ENCODE results near the gene PRRC2B.
"Not testable (repeated sequence)": the region's sequence is repeated elsewhere in the genome, so short reads cannot be mapped to it uniquely, and the experiment has no call there.

PRRC2B gene

GRCh38 chr9:131441441-131441840 is 47.6 kb downstream of the PRRC2B start:
- no peak for FAIRE-seq
- DNase-seq (ENCODE audit: insufficient read length, low spot score), result no peak
- no peak for TF ChIP-seq POLR2A (IDR thresholded peaks at IDR 0.05; ENCODE audit: low read depth, low read length)
- TF ChIP-seq POLR2AphosphoS5 (IDR thresholded peaks at IDR 0.05; ENCODE audit: low read depth, low read length), result no peak
- no peak for TF ChIP-seq POU2F2 (IDR thresholded peaks at IDR 0.05; ENCODE audit: low read depth, low read length)
- no peak for TF ChIP-seq TAF1 (IDR thresholded peaks at IDR 0.05; ENCODE audit: low read depth, low read length)
- peak; percentile 79 for TF ChIP-seq SPI1 (IDR thresholded peaks at IDR 0.05; ENCODE audit: low read depth, low read length)

DNA sequence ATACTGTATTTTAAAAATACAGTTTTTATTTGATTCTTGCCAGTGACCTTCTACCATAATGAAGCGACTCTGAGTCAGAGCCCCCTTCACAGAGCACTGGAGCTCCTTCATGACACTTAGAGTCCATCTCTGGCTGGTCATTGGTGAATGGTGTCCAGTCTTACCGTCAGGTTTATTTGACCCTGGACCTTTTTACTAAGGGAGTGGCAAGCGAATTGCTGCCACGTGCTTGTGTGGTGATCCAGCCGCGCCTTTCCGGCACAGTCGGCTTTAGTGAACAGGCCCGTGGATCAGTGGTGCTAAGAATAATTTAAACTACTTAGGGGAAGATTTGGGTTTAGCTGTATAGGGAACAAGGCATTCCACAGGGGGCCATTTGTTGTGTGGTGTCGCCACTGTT is 48.5 kb downstream of the PRRC2B start:
- DNase-seq (ENCODE audit: insufficient read length, low spot score) (no peak), FAIRE-seq (no peak)
- no peak for TF ChIP-seq SPI1 (IDR thresholded peaks at IDR 0.05; ENCODE audit: low read depth, low read length)
- TF ChIP-seq POU2F2 (IDR thresholded peaks at IDR 0.05; ENCODE audit: low read depth, low read length), result no peak
- TF ChIP-seq POLR2AphosphoS5 (IDR thresholded peaks at IDR 0.05; ENCODE audit: low read depth, low read length), result no peak
- no peak for TF ChIP-seq TAF1 (IDR thresholded peaks at IDR 0.05; ENCODE audit: low read depth, low read length)

- FAIRE-seq (no peak), DNase-seq (ENCODE audit: insufficient read length, low spot score) (no peak)
- no peak for TF ChIP-seq POU2F2 (IDR thresholded peaks at IDR 0.05; ENCODE audit: low read depth, low read length)
- TF ChIP-seq TAF1 (IDR thresholded peaks at IDR 0.05; ENCODE audit: low read depth, low read length), result no peak
- no peak for TF ChIP-seq SPI1 (IDR thresholded peaks at IDR 0.05; ENCODE audit: low read depth, low read length)
- no peak for TF ChIP-seq POLR2AphosphoS5 (IDR thresholded peaks at IDR 0.05; ENCODE audit: low read depth, low read length)
These were observed 49.8 kb downstream of the PRRC2B start for GRCh38 chr9:131443648-131444047.

DNA sequence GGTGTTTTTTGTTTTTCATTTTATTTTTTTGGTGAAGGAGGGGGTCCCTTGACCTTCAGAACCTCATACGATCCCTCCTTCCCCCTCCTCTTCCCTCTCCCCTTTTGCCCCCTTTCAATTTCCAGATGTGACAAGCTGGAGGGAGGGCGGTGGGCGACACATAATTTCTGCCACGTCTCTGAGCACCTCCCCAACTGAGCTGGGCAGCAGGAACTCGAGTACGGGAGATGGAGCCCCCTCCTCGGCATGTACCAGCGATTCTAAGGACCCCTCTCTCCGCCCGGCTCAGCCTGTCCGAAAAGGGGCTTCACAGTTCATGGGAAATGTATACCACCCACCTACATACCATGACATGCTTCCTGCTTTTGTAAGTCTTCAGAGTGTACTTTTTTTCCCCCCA is 52.4 kb downstream of the PRRC2B start:
- FAIRE-seq, result no peak

GRCh38 chr9:131447148-131447547 is 53.3 kb downstream of the PRRC2B start:
- DNase-seq (ENCODE audit: insufficient read length, low spot score), result no peak
- TF ChIP-seq TAF1 (IDR thresholded peaks at IDR 0.05; ENCODE audit: low read depth, low read length), result no peak
- no peak for TF ChIP-seq SPI1 (IDR thresholded peaks at IDR 0.05; ENCODE audit: low read depth, low read length)
- TF ChIP-seq POLR2A (IDR thresholded peaks at IDR 0.05; ENCODE audit: low read depth, low read length), result no peak
- TF ChIP-seq POLR2AphosphoS5 (IDR thresholded peaks at IDR 0.05; ENCODE audit: low read depth, low read length), result no peak
- no peak for TF ChIP-seq PAX5 (IDR thresholded peaks at IDR 0.05; ENCODE audit: insufficient read depth, low read length, severe bottlenecking)
- no peak for TF ChIP-seq POU2F2 (IDR thresholded peaks at IDR 0.05; ENCODE audit: low read depth, low read length)
- no peak for FAIRE-seq

More for the DNA sequence above, 52.4 kb downstream of the PRRC2B start:
- TF ChIP-seq TAF1 (IDR thresholded peaks at IDR 0.05; ENCODE audit: low read depth, low read length) (no peak), PAX5 (IDR thresholded peaks at IDR 0.05; ENCODE audit: insufficient read depth, low read length, severe bottlenecking) (no peak), POLR2AphosphoS5 (IDR thresholded peaks at IDR 0.05; ENCODE audit: low read depth, low read length) (no peak), POU2F2 (IDR thresholded peaks at IDR 0.05; ENCODE audit: low read depth, low read length) (no peak), POLR2A (IDR thresholded peaks at IDR 0.05; ENCODE audit: low read depth, low read length) (no peak), SPI1 (IDR thresholded peaks at IDR 0.05; ENCODE audit: low read depth, low read length) (no peak)
- no peak for DNase-seq (ENCODE audit: insufficient read length, low spot score)

GRCh38 chr9:131447600-131447999 is 53.7 kb downstream of the PRRC2B start:
- no peak for TF ChIP-seq POLR2AphosphoS5 (IDR thresholded peaks at IDR 0.05; ENCODE audit: low read depth, low read length)
- no peak for TF ChIP-seq TAF1 (IDR thresholded peaks at IDR 0.05; ENCODE audit: low read depth, low read length)
- no peak for TF ChIP-seq PAX5 (IDR thresholded peaks at IDR 0.05; ENCODE audit: insufficient read depth, low read length, severe bottlenecking)
- no peak for TF ChIP-seq POLR2A (IDR thresholded peaks at IDR 0.05; ENCODE audit: low read depth, low read length)
- TF ChIP-seq POU2F2 (IDR thresholded peaks at IDR 0.05; ENCODE audit: low read depth, low read length), result no peak
- no peak for FAIRE-seq
- no peak for DNase-seq (ENCODE audit: insufficient read length, low spot score)

GRCh38 chr9:131448818-131449217 is 54.9 kb downstream of the PRRC2B start:
- DNase-seq (ENCODE audit: insufficient read length, low spot score) (no peak), FAIRE-seq (no peak)
- no peak for TF ChIP-seq TAF1 (IDR thresholded peaks at IDR 0.05; ENCODE audit: low read depth, low read length)
- no peak for TF ChIP-seq SPI1 (IDR thresholded peaks at IDR 0.05; ENCODE audit: low read depth, low read length)
- no peak for TF ChIP-seq PAX5 (IDR thresholded peaks at IDR 0.05; ENCODE audit: insufficient read depth, low read length, severe bottlenecking)
- TF ChIP-seq POU2F2 (IDR thresholded peaks at IDR 0.05; ENCODE audit: low read depth, low read length), result no peak
- no peak for TF ChIP-seq POLR2A (IDR thresholded peaks at IDR 0.05; ENCODE audit: low read depth, low read length)
- TF ChIP-seq POLR2AphosphoS5 (IDR thresholded peaks at IDR 0.05; ENCODE audit: low read depth, low read length), result no peak

DNA sequence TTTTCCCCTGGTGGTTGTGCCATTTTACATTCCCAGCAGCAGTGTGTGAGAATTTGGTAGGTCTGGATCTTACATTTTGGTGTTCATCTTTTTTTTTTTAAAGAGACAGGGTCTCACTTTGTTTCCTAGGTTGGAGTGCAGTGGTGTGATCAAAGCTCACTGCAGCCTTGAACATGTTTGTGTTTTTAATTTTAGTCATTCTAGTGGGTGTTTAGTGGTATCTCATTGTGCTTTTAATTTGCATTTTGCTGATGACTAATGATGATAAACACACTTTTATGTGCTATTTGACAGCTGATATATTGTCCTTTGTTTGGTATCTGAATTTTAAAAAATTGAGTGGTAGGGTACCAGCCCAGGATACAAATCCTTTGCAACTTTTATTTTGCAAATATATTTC is 55.4 kb downstream of the PRRC2B start:
- DNase-seq (ENCODE audit: insufficient read length, low spot score) (no peak), FAIRE-seq (no peak)
- TF ChIP-seq POLR2AphosphoS5 (IDR thresholded peaks at IDR 0.05; ENCODE audit: low read depth, low read length) (no peak), SPI1 (IDR thresholded peaks at IDR 0.05; ENCODE audit: low read depth, low read length) (no peak), TAF1 (IDR thresholded peaks at IDR 0.05; ENCODE audit: low read depth, low read length) (no peak)

DNA sequence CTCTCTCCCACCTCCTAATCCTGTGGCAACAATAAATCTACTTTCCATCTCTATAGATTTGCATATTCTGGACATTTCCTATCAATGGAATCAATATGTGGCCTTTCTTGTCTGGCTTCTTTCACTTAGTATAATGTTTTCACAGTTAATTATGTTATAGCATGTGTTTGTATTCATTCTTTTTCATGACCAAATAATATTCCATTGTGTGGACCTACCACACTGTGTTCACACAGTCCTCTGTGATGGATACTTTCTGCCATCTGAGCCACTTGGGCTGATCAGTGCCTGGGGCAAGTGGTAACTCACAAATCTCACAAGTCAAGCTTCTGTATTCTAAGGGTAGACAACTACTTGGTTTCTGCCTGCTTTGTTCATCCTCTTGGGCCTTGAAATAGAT is 60.1 kb downstream of the PRRC2B start:
- FAIRE-seq, result no peak
- TF ChIP-seq POLR2AphosphoS5 (IDR thresholded peaks at IDR 0.05; ENCODE audit: low read depth, low read length) (no peak), PAX5 (IDR thresholded peaks at IDR 0.05; ENCODE audit: insufficient read depth, low read length, severe bottlenecking) (no peak), POLR2A (IDR thresholded peaks at IDR 0.05; ENCODE audit: low read depth, low read length) (no peak), TAF1 (IDR thresholded peaks at IDR 0.05; ENCODE audit: low read depth, low read length) (no peak), SPI1 (IDR thresholded peaks at IDR 0.05; ENCODE audit: low read depth, low read length) (no peak), POU2F2 (IDR thresholded peaks at IDR 0.05; ENCODE audit: low read depth, low read length) (no peak)
- no peak for DNase-seq (ENCODE audit: insufficient read length, low spot score)

DNA sequence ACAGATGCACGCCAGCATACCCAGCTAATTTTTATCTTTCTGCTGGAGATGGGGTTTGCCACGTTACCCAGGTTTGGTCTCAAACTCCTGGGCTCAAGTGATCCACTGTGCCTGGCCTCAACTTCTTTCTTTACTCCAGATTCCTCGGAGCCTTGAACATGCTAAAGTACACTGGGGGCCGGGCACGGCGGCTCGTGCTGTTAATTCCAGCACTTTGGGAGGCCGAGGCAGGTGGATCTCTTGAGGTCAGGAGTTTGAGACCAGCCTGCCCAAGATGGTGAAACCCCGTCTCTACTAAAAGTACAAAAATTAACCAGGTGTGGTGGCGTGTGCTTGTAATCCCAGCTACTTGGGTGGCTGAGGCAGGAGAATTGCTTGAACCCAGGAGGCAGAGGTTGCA is 61.8 kb downstream of the PRRC2B start:
- not testable (repeated sequence) for DNase-seq (ENCODE audit: insufficient read length, low spot score); FAIRE-seq

GRCh38 chr9:131457746-131458145 is 63.9 kb downstream of the PRRC2B start:
- FAIRE-seq (no peak), DNase-seq (ENCODE audit: insufficient read length, low spot score) (no peak)
- TF ChIP-seq SPI1 (IDR thresholded peaks at IDR 0.05; ENCODE audit: low read depth, low read length) (no peak), POU2F2 (IDR thresholded peaks at IDR 0.05; ENCODE audit: low read depth, low read length) (no peak), POLR2A (IDR thresholded peaks at IDR 0.05; ENCODE audit: low read depth, low read length) (no peak), PAX5 (IDR thresholded peaks at IDR 0.05; ENCODE audit: insufficient read depth, low read length, severe bottlenecking) (no peak), POLR2AphosphoS5 (IDR thresholded peaks at IDR 0.05; ENCODE audit: low read depth, low read length) (no peak), TAF1 (IDR thresholded peaks at IDR 0.05; ENCODE audit: low read depth, low read length) (no peak)

Data from GM12891 (cell line).